ENCODE data around the gene PANX2. TPM values are rescaled to one million over a fixed set of nuclear protein-coding genes. Genes with fewer than 3 reads are reported as not detected.

PANX2 gene
- total RNA-seq, 1 experiment from 2014 or later, result not detected

GRCh38 chr22:50173311-50173982, 2.9 kb downstream of the PANX2 start:
- DNase-seq, result no peak
- no peaks in the 10 kb centered on the region for H3K4me1 ChIP-seq
- peaks cover 51% of the 10 kb centered on the region for H3K27me3 ChIP-seq

GRCh38 chr22:50173983-50174355, 3.4 kb downstream of the PANX2 start:
- H3K27ac ChIP-seq, result no peak overlapping the region
- no peak for DNase-seq
- no peaks in the 10 kb centered on the region for H3K9me3 ChIP-seq (replicated peaks)
- no peak overlapping the region for H3K4me3 ChIP-seq
- H3K4me1 ChIP-seq, result no peaks in the 10 kb centered on the region
- peaks cover 49% of the 10 kb centered on the region for H3K27me3 ChIP-seq
- no peaks in the 10 kb centered on the region for H3K36me3 ChIP-seq

More at GRCh38 chr22:50173311-50173982, 2.9 kb downstream of the PANX2 start:
- Histone ChIP-seq H3K27ac (no peak overlapping the region), H3K4me3 (no peak overlapping the region), H3K36me3 (no peaks in the 10 kb centered on the region), H3K9me3 (replicated peaks) (no peaks in the 10 kb centered on the region)

GRCh38 chr22:50174382-50175190, 4.1 kb downstream of the PANX2 start:
- Histone ChIP-seq H3K27ac (no peak overlapping the region), H3K27me3 (peaks cover 44% of the 10 kb centered on the region), H3K9me3 (replicated peaks) (no peaks in the 10 kb centered on the region), H3K4me3 (no peak overlapping the region), H3K36me3 (no peaks in the 10 kb centered on the region), H3K4me1 (no peaks in the 10 kb centered on the region)
- no peak for DNase-seq

DNA sequence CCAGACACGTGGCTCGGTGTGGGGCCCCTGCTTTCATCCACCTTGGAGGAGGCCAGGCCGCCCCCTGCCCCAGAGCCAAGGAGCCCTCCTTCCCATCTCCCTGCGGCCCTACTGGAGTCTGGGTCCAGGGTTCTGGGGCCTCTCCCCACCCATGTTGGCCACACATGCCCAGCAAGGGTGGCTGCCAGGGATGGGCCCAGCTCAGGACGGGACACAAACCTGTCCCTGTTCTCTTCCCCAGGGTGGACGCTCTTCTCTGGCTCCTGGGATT, 4.6 kb downstream of the PANX2 start:
- Histone ChIP-seq H3K36me3 (no peaks in the 10 kb centered on the region), H3K4me1 (no peaks in the 10 kb centered on the region), H3K27me3 (peaks cover 44% of the 10 kb centered on the region), H3K27ac (no peak overlapping the region), H3K9me3 (replicated peaks) (no peaks in the 10 kb centered on the region), H3K4me3 (no peak overlapping the region)
- DNase-seq, result no peak

DNA sequence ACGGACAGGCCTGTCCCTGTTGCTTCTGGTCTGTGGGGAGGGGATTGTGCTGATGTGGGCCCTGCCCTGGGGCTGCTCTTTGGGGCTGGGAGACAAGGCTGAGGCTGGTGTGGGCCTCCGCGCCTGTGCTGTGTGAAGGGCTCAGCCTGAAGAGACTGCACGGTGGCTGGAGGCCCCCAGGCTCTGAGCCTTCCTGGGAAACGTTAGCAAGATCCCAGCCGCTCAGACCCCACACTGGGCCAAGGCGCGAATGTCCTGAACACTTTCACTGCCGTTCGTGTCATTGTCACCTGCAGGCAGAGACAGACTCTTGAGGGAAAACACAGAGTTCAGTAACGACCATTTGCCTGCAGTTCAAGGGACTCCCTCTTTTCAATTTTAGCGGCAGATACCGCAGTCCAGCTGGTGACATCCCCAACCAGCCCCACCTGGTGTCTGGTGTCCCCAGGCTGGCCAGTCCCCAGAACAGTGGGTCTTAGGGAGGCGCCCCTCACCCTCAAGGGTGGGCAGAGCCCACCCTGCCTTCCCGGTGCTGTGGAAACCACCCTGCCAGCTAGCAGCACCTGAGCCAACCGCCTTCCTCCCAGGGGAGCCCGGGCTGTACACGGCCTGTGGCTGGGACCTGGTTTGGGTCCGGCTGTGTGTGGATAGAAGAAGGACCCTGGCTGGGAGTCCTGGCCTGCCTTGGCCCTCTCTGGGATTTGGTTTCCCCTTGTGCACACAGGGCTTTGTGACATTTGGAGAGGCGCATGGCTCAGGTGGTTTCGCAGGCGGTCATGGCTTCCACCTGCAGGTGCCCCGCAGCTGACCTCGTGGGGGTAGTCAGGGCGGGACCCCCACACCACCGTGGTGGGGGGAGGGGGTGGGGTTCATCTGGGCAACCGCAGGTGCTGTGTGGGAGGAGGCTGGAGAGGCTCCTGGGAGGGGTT, 5.7 kb downstream of the PANX2 start:
- Histone ChIP-seq H3K27me3 (peaks cover 42% of the 10 kb centered on the region), H3K4me3 (no peak overlapping the region)
- DNase-seq, result no peak

DNA sequence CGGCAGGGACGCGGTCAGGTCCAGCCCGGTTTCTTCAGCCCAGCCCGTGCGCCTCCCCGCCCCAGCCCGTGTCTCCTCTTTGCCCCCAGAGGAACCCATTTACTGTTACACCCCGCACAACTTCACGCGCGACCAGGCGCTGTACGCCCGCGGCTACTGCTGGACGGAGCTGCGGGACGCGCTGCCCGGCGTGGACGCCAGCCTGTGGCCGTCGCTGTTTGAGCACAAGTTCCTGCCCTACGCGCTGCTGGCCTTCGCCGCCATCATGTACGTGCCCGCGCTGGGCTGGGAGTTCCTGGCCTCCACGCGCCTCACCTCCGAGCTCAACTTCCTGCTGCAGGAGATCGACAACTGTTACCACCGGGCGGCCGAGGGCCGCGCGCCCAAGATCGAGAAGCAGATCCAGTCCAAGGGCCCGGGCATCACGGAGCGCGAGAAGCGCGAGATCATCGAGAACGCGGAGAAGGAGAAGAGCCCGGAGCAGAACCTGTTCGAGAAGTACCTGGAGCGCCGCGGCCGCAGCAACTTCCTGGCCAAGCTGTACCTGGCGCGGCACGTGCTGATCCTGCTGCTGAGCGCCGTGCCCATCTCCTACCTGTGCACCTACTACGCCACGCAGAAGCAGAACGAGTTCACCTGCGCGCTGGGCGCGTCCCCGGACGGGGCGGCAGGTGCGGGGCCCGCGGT, 6.5 kb downstream of the PANX2 start:
- H3K36me3 ChIP-seq, result no peaks in the 10 kb centered on the region
- no peak overlapping the region for H3K27ac ChIP-seq
- no peak overlapping the region for H3K4me3 ChIP-seq
- DNase-seq, result no peak
- no peaks in the 10 kb centered on the region for H3K9me3 ChIP-seq (replicated peaks)
- peaks cover 33% of the 10 kb centered on the region for H3K27me3 ChIP-seq
- H3K4me1 ChIP-seq, result no peaks in the 10 kb centered on the region

More for the DNA sequence above, 5.7 kb downstream of the PANX2 start:
- Histone ChIP-seq H3K4me1 (no peaks in the 10 kb centered on the region), H3K9me3 (replicated peaks) (no peaks in the 10 kb centered on the region), H3K27ac (no peak overlapping the region), H3K36me3 (no peaks in the 10 kb centered on the region)

- H3K27ac ChIP-seq, result no peak overlapping the region
- H3K4me3 ChIP-seq, result no peak overlapping the region
- no peaks in the 10 kb centered on the region for H3K36me3 ChIP-seq
- H3K4me1 ChIP-seq, result no peaks in the 10 kb centered on the region
- DNase-seq, result no peak
- H3K9me3 ChIP-seq (replicated peaks), result no peaks in the 10 kb centered on the region
- peaks cover 27% of the 10 kb centered on the region for H3K27me3 ChIP-seq
Observed at GRCh38 chr22:50177537-50178470, 7.3 kb downstream of the PANX2 start.

DNA sequence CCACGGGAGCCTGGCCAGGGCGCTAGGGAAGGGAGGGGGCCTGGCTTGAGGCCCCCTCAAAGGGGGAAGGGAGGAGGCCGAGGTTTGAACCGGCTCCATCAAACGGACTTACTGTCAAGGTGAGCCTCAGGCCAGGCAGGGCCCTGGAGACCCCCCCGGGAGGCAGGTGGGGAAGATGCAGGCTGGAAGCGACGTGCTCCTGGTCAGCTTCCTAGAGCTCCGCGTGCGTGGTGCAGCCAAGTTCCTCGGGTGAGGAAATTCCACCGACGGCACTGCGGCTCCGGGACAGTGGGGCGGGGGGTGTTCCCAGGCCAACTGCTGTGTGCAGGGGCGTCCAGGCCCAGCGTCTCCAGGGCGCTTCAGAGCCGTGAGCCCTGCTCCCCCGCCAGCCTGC, 7.9 kb downstream of the PANX2 start:
- Histone ChIP-seq H3K4me1 (no peaks in the 10 kb centered on the region), H3K4me3 (no peak overlapping the region), H3K27ac (no peak overlapping the region), H3K9me3 (replicated peaks) (no peaks in the 10 kb centered on the region), H3K36me3 (no peaks in the 10 kb centered on the region), H3K27me3 (peaks cover 22% of the 10 kb centered on the region)
- no peak for DNase-seq

- H3K36me3 ChIP-seq, result no peaks in the 10 kb centered on the region
- no peaks in the 10 kb centered on the region for H3K4me1 ChIP-seq
- H3K27ac ChIP-seq, result no peak overlapping the region
- no peak for DNase-seq
- peaks cover 15% of the 10 kb centered on the region for H3K27me3 ChIP-seq
- H3K9me3 ChIP-seq (replicated peaks), result no peaks in the 10 kb centered on the region
- no peak overlapping the region for H3K4me3 ChIP-seq
Observed at GRCh38 chr22:50178871-50179869, 8.6 kb downstream of the PANX2 start.

DNA sequence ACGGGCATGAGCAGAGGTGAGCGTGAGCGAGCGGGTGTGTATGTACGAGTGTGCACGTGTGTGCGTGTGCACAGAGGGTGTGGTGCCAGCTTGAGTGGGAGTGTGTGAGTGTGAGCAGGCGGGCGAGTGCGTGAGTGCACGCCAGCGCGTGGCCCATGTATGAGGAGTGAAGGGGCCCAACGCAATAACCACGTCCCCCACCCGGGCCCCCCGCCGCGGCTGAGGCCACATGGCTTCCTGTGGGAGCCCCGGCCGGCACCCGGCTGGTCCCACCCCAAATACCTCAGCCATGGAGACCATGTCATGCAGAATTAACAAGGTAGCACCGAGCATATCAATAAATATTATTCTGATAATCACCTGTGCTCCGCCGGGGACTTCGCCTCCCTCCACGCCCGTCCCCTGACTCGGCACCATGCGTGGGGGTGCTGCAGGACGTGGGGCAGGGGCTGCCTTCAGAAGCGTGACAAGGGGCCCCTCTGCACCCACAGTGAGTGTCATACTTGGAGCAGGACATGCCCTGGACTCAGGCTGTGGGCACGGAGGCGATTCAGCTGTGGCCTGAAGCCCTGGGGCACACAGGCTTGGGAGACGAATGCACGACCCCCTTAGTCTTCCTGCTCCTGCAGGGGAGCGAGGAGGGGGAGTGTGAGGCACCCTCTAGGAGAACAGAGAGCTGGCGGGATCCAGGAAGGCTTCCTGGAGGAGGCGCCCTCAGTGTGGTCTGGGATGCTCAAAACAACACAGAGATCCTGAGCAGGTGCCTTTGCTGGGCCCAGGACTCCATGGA, 9.6 kb downstream of the PANX2 start:
- no peak overlapping the region for H3K27ac ChIP-seq
- H3K36me3 ChIP-seq, result no peaks in the 10 kb centered on the region
- no peaks in the 10 kb centered on the region for H3K9me3 ChIP-seq (replicated peaks)
- no peak for DNase-seq
- H3K4me1 ChIP-seq, result 0 out of 2 replicates have a peak, but pooled peaks cover 2% of the 10 kb centered on the region
- no peak overlapping the region for H3K4me3 ChIP-seq
- peaks cover 5% of the 10 kb centered on the region for H3K27me3 ChIP-seq

DNA sequence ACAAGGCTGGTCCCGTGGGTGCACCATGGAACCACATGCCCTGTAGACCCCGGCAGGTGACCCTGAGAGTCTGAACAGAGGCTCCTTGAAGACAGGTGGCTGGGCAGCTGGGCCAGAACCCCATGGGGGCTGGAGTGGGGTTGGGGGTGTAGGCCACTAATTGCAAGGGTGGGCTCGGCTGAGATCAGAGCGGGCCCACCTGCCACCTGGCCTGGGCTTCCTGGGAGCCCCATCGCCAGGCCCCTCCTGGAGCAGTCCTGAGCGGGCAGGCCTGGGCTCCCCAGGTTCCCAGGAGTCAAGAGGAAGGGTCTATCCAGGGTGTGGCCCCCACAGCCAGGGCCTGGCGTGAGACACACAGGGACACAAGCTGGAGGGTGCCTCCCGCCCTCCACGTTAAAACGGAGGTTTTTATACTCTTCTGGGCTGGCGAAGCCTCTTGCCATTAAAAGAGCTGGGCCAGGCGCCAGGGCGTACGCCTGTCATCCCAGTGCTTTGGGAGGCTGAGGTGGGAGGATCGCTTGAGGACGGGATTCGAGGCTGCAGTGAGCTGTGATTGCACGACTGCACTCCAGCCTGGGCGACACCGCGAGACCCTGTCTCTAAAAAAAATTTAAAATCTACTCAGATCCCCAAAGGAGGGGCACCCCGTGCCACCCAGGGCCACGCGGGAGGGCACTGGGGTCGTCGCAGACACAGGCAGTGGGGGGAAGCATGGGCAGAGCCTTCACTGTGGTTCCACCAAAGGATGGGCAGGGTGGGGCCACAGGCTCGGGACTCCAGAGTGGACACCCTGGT, 10.4 kb downstream of the PANX2 start:
- H3K27ac ChIP-seq, result no peak overlapping the region
- DNase-seq, result no peak
- H3K36me3 ChIP-seq, result no peaks in the 10 kb centered on the region
- H3K9me3 ChIP-seq (replicated peaks), result no peaks in the 10 kb centered on the region
- no peak overlapping the region for H3K4me3 ChIP-seq
- 0 out of 2 replicates have a peak, but pooled peaks cover 2% of the 10 kb centered on the region for H3K4me1 ChIP-seq
- H3K27me3 ChIP-seq, result no peaks in the 10 kb centered on the region; the same call in 1 of the 2 replicates

Data from SJCRH30 (cell line).